HG02981 (cell line): ENCODE data around the gene POMT2.
"Not testable (repeated sequence)": the region's sequence is repeated elsewhere in the genome, so short reads cannot be mapped to it uniquely, and the experiment has no call there.

Experiments used
- ATAC-seq: cut with Tn5 transposase; IDR thresholded peaks from one replicate; pipeline ENCODE4 v1.9.1; 2021; ENCODE audit warnings: mild to moderate bottlenecking, moderate library complexity; ENCODE audit not compliant: unreplicated experiment

POMT2 gene, protein sequence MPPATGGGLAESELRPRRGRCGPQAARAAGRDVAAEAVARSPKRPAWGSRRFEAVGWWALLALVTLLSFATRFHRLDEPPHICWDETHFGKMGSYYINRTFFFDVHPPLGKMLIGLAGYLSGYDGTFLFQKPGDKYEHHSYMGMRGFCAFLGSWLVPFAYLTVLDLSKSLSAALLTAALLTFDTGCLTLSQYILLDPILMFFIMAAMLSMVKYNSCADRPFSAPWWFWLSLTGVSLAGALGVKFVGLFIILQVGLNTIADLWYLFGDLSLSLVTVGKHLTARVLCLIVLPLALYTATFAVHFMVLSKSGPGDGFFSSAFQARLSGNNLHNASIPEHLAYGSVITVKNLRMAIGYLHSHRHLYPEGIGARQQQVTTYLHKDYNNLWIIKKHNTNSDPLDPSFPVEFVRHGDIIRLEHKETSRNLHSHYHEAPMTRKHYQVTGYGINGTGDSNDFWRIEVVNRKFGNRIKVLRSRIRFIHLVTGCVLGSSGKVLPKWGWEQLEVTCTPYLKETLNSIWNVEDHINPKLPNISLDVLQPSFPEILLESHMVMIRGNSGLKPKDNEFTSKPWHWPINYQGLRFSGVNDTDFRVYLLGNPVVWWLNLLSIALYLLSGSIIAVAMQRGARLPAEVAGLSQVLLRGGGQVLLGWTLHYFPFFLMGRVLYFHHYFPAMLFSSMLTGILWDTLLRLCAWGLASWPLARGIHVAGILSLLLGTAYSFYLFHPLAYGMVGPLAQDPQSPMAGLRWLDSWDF

DNA sequence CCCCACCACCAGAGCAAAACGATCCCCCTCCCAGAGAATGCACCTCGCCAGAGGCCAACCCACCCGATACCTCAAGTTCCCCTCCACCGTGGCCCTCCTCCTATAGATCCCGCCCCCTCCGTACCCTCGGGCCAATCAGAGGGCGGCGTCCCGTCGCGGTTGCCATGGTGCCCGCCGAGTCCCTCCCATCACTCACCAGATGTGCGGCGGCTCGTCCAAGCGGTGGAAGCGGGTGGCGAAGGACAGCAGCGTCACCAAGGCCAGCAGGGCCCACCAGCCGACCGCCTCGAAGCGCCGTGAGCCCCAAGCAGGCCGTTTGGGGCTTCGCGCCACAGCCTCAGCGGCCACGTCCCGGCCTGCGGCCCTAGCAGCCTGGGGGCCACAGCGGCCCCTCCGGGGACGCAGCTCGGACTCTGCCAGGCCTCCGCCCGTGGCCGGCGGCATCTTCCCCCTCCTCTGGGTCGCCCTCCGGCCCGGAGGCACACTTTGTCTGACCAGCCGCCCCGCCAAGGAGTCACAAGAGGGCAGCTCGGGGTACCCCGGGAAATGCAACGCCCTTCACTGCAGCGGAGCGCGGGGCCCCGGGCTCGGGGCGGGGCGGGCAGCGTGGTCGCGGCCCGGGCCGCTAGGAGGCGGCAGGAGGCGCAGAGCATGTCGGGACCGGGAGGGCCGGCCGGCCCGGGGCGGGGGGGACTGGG lies at the start of gene POMT2:
TSS of gene POMT2 (minus strand) at position 646 of the 698 bp plus-strand sequence. CDS start at position 444, 202 bp downstream.
- ATAC-seq = peak; percentile 63

DNA sequence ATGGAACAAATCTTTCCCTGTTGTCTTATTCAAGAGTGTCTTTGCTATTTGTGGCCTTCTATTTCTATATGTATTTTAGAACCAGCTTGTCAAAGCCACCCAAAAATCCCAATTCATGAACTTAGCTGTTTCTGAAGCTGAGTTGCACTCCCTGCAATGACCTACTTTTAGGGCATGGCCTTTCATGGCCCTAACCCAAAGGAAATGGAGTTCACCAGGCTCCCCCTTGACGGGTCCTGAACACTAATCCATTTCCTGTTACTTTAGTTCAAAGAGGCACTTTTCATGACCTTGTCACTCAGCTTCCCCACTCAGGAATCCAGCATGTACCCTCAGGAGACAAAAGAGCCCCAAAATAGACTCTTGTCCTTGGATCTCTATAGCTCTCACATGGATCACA lies 48.6 kb upstream of the POMT2 start:
- no peak for ATAC-seq

DNA sequence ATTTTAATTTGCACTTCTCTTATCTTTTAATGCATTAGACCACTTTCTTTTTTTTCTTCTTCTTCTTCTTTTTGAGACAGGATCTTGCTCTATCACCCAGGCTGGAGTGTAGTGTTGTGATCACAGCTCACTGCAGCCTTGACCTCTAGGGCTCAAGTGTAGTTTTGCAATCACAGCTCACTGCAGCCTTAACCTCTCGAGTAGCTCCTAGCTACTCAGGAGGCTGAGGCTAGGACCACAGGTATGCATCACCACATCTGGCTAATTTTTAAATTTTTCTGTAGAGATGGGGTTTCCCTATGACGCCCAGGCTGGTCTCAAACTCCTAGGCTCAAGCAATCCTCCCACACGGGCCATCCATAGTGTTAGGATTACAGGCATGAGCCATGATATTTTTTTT lies 43.5 kb upstream of the POMT2 start:
- ATAC-seq = peak; percentile 76

DNA sequence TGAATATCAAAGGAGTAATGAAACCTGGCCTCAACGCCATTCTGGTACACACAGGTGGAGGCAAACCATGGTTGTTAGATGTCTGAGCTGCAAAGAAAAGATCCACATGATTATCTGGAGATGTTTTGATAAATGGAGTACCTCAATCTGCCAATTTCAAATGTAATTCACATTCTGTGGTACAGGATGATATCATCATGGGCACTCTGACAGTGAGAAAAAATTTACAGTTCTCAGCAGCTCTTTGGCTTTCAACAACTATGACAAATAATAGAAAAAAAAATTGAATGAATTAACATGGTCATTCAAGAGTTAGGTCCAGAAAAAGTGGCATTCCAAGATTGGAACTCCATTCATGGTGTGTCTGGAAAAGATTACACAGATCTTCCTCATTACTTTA lies 38.9 kb upstream of the POMT2 start:
- ATAC-seq = no peak

DNA sequence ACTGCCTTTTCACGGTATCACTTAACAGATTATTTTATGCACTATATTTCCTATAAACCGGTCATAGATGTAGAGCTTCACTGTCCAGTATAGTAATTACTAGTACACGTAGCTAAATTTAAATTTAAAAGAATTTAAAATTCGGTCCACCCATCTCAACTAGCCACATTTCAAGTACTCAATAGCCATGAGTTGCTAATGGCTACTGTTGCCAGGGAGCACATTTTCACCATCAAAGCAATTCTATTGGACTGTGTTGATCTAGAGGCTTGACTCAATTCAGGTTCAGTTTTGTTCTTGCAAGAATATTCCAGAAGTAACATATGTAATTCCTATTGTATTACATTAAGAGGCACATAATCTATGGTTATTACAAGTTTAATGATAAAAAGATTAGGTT lies 36.2 kb upstream of the POMT2 start:
- ATAC-seq = no peak

DNA sequence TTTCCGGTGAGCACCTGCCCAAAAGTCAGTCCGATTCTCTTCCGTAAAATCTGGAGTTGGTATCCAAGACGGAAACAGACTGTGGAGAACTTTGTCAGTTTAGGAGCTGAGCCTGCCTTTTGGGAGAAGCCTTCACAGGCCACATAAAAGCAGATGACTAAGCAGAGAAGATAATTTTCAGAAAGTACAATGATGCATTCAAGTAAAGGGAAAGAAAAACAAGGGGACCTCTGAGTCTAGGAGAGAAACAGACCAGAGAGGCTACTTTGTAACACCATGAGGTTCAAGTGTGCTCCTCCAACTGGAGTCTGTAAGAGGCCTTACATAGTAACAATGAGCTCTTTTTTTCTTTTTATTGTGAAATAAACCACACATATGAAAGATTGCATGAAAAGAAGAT lies 35.1 kb upstream of the POMT2 start:
- ATAC-seq = no peak

DNA sequence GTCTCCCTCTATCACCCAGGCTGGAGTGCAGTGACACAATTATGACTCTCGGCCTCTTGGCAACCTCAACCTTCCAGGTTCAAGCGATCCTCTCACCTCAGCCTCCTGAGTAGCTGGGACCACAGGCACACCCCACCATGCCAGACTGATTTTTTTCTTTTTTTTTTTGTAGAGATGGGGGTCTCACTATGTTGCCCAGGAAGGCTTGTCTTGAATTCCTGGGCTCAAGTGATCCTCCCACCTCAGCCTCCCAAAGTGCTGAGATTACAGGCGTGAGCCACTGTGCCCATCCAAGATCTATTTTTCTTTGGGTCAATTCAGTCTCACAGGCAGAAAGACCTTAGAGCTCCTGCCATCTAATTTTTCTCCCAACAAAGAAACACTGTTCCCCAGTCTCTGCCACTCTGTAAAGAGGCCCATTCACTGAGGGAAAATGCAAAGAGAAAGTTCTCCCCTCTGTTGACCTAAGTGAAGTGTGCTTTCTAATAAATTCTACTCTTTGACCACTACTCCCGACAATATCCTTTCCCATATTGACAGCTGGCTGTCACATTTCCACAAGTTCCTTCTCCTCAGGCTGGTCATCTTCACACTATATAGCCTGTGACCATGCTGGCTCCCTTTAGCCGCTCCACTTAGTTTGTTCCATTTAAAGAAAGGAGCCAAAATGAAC lies 32.9 kb upstream of the POMT2 start:
- no peak for ATAC-seq

DNA sequence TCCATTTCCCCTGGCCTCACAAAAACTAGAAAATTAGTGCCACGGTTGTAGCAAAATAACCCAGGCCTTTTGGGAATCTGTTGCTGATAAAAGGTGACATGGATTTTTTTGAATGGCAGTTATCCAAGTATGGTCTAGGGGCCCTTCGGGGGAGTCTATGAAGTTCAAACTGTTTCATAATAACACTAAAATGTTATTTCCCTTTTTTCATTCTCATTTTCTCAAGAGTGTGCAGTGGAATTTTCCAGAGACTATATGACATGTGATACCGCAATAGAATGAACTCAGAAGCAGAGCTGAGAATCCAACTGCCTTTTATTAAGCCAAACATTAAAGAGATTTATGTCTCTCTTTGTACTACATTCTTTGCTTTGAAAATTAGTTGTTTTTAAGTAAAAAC lies 27.1 kb upstream of the POMT2 start:
- no peak for ATAC-seq

DNA sequence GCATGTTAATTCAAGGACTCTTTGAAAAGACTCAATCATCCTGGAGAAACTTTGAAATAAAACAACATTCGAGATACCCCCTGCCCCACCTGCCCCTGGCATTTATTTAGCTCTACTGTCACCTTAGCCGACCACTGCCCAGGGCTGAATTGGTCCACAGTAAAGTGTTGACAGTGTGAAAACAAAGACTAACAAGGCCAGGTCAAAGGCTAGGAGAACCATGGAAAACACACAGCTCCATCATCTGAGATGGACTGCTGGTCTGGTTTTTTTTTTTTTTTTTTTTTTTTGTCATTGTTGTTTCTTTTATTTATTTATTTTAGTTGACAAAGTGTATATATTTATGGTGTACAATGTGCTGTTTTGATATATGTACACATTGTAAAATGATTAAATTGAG lies 25.8 kb upstream of the POMT2 start:
- ATAC-seq = no peak

DNA sequence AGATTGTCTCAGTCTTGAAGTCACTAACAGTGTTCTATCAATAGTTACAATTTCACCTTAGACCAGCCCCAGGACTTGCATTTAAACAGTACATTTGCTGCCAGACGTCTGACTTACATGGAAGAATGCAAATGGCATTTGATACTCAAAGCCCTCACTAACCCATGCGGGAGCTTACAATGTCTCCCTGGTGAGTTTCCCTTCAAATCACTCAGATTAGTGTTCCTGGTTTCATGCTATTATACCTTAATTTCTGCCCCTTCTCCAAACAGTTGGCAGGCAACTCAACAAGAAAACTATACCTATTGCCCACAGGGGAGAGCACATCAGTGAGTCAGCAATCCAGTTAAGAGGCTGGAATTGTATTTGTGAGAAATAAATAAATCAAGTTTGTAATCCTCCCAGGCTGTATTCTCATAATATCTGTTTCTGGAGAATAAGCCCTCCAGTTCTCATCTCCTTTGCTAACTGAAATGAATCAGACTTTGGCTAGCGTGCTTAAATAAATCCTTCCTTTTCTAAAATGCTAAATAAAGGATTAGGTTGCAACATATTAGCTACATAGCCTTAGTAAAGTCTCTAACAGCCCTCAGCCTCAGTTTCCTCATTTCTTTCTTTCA lies 23.8 kb upstream of the POMT2 start:
- no peak for ATAC-seq

DNA sequence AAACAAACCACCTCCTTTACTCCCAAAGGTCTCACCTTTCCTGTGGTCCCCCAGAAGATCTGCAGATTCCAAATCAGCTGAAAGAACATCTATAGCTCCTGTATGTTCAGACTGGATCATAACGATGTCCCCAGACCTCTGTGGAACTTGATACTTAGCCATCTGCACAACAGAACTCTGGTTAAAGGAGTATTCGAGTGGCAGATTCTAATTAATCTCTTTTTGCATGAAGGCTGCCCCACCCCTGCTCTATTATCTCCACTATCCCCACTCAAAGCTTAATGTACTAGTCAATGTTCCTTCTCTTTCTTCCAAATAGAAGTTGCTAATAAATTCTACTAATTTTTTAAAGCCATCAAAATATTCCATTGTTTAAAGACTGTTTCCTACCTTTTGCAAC lies 23.0 kb upstream of the POMT2 start:
- no peak for ATAC-seq

DNA sequence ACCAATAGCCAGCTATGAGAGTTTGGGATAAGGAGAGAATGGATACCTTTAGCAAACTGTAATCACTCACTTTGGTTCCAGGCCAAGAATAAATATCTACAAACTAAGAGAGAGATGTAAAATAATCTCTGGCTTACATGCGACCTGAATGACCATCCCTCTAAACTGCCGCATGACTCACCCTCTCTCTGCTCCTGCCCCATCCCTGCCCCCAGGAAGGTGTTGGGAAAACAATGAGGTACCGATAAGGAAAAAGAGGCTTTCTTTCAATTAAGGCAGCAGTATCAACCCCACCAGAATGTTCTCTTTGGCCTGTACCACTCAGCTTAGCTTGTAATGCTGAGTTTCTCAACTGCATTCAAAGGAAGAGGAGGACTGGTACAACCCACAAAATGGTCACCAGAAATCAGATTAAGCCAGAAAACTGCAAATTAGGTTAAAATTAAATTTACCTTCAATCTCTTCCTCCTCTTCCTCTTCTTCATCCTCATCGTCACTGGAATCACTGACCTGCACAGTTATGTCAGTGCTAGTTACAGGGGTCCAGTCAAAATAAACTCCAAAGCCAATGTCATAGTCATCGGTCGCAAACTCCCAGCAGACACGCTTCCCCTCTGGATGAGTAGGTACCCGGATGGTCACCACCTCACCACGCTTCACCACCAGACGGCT lies 22.2 kb upstream of the POMT2 start:
- ATAC-seq = no peak

DNA sequence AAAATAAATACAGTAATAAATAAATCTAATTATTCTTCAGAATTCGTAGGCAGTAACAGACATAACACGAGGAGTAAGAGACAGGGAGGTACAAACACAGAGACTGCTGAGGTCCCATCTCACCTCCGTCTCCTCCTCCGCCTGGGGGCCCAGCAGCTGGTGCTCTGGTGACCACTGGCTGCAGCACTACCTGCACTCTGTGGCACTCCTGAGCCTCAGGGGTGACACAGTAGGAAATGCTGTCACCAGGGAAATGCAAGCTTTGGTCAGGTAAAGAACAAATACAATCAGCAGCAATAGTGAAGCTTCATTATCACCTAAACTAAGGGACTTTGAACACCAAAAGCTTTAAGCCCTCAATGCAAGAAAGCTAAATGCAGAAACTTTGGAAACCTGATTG lies 19.7 kb upstream of the POMT2 start:
- no peak for ATAC-seq

DNA sequence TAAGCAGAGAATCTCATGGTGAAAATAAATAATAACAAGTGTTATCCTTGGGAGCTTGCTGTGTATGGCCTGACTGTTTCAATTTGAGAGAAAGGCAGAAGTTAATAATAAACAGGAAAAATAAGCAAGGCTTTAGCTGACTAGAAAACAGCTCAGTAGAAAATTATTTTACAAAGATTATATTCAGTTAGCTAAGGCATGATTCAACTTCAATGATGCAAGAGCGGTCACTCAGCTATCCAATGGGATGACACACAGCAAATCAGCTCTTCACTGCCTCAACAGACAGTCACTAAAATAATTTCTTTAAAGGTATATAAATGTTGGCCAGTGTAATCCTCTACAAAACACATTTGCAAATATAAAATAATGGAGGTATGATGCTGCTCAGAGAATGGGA lies 18.7 kb upstream of the POMT2 start:
- no peak for ATAC-seq

DNA sequence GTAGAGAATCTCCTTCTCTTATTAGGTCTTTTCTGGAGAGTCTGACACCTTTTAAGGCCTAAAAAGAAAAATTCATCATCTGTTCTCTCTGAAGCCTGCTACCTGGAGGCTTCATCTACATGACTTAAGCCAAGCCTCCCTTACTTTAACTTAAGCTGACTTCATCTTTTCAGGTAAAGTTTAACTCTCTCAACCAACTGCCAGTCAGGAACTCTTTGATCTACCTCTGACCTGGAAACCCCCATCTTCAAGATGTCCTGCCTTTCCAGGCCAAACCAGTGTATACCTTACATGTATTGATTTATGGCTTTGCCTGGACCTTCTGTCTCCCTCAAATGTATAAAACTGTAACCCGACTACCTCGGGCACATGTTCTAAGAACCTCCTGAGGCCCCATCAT lies 17.6 kb upstream of the POMT2 start:
- no peak for ATAC-seq

DNA sequence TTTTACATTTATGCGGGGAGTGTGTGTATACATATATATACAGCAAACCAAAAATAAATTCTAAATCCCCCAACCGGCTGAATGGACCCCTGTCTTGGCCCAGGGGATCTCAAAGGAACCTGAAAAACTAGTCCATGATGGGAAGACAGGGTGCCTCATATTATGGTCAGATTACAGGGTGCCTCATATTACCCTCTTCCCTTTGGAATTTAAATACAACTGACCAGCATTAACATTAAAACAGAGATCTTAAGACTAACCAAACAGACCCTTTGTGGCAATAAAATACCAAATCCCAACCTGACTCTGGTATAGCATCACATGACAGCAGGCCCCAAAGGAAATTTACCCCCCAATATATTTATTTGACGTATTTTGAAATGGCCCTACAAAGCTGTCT lies 17.2 kb upstream of the POMT2 start:
- ATAC-seq = no peak

DNA sequence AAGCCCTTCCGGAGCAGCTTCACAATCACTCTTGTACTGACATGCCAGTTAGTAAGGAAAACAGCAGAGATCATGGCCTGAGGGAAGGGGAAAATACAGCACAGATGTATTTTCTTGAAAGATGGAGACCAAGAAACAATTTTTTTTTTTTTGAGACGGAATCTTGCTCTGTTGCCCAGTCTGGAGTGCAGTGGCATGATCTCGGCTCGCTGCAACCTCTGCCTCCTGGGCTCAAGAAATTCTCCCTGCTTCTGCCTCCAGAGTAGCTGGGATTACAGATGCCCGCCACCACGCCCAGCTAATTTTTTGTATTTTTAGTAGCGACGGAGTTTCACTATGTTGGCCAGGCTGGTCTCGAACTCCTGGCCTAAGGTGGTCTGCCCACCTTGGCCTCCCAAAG lies 16.6 kb upstream of the POMT2 start:
- not testable (repeated sequence) for ATAC-seq

DNA sequence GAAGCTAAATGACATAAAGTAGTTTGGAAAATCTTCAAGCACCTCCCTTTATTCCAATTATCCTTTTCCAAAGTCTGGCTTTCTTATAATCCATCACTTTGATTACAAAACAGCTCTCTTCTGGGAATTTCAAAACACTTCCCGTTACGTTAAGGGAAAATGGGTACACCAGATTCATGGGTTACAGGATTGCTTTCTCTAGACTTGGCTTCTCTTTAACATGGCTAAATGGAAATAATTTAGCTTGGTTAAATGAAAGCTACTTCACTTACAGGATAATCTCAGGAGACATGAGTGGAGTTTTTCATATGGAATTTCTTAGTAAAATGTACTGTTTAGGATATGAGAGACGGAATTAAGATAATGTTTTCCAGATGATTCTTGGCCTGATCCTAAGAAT lies 14.9 kb upstream of the POMT2 start:
- ATAC-seq = no peak

DNA sequence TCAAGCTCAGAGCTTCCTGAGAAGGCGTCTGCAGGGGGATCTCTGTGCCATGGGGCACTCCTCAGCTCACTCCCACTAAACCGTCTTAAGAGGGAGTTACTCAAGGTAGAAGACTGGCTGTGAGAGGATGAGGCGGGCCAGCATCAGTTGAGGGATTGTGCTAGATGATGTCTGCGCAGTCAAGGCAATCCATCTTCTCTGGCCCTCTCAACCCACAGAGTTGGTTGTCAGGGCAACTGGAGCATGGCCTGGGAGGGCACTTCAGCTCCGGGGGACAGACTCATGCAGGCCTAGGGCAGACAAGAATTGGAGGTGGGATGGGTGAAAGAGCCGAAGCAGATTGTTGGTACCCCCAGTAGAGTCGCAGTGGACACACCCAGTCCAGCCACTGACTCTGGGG lies 9.2 kb upstream of the POMT2 start:
- ATAC-seq = no peak

DNA sequence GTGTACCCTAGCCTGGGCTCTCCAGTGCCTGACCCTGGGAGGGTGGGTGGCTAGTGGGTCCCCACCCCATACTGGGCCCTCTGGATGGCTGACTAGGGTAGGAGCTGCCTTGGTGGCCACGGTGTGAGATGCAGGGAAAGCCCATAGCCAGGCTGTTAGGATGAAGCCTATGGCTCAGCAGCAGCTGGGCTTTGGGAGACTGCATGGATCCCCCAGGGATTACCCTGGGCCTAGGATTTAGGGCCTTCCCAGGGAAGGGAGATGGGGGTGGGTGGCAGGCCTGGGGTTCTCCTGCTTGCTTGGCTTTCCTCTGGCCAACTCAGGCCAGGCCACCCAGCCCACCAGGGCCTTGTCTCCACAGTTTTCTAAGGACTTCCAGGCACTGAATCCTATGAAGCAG lies 6.4 kb upstream of the POMT2 start:
- no peak for ATAC-seq
